HG03460 (cell line): ENCODE measurements around the gene RIN2.

Source experiments
- ATAC-seq: cut with Tn5 transposase; IDR thresholded peaks from one replicate; pipeline ENCODE4 v1.9.1; 2021; ENCODE audit not compliant: unreplicated experiment

RIN2 gene

GRCh38 chr20:19758133-19758500, at the start of gene RIN2:
Gene RIN2, plus strand, starts transcription at chr20:19758258. Its CDS starts 131,344 bp downstream, at chr20:19889602.
- ATAC-seq = no peak

- no peak for ATAC-seq
Observed at GRCh38 chr20:19709635-19710335, 48.3 kb upstream of the RIN2 start.

GRCh38 chr20:19710336-19711120, 47.5 kb upstream of the RIN2 start:
- no peak for ATAC-seq

GRCh38 chr20:19711126-19711525, 46.9 kb upstream of the RIN2 start:
- ATAC-seq = no peak

- ATAC-seq = no peak
Observed at GRCh38 chr20:19712721-19713260, 45.3 kb upstream of the RIN2 start.

- ATAC-seq = no peak
Observed at GRCh38 chr20:19713822-19714578, 44.1 kb upstream of the RIN2 start.

GRCh38 chr20:19714579-19714840, 43.5 kb upstream of the RIN2 start:
- ATAC-seq = no peak

- ATAC-seq = no peak
Observed at GRCh38 chr20:19715986-19716385, 42.1 kb upstream of the RIN2 start.

- ATAC-seq = no peak
Observed at GRCh38 chr20:19718880-19719279, 39.2 kb upstream of the RIN2 start.

- ATAC-seq = no peak
Observed at GRCh38 chr20:19720991-19721390, 37.1 kb upstream of the RIN2 start.

GRCh38 chr20:19723051-19723450, 35.0 kb upstream of the RIN2 start:
- no peak for ATAC-seq

GRCh38 chr20:19723813-19724430, 34.1 kb upstream of the RIN2 start:
- ATAC-seq = no peak

GRCh38 chr20:19725373-19725772, 32.7 kb upstream of the RIN2 start:
- no peak for ATAC-seq

GRCh38 chr20:19725814-19726525, 32.1 kb upstream of the RIN2 start:
- ATAC-seq = no peak

GRCh38 chr20:19727251-19727847, 30.7 kb upstream of the RIN2 start:
- no peak for ATAC-seq

GRCh38 chr20:19729672-19730071, 28.4 kb upstream of the RIN2 start:
- ATAC-seq = no peak

GRCh38 chr20:19730706-19731105, 27.4 kb upstream of the RIN2 start:
- ATAC-seq = no peak

GRCh38 chr20:19734811-19735210, 23.2 kb upstream of the RIN2 start:
- no peak for ATAC-seq

GRCh38 chr20:19735446-19735845, 22.6 kb upstream of the RIN2 start:
- ATAC-seq = peak; percentile 67

- ATAC-seq = no peak
Observed at GRCh38 chr20:19737025-19737424, 21.0 kb upstream of the RIN2 start.
